SK-N-SH treated with all-trans-retinoic acid at 6 μM for 48 hours (cell line): Measurements from ENCODE around the gene HGS.

ENCODE experiments used
- ATAC-seq: fragments of 200-7000 bp; cut with Tn5 transposase; 3 replicates; pipeline ENCODE4 v1.9.1; 2020; ENCODE audit warnings: mild to moderate bottlenecking, moderate library complexity
- ARNTL ChIP-seq: fragments of 450-650 bp; formaldehyde crosslinking; IDR thresholded peaks from 2 replicates; pipeline ENCODE4 v1.5.0; 2020; ENCODE audit warnings: low read depth, mild to moderate bottlenecking, moderate library complexity, borderline replicate concordance
- BACH2 ChIP-seq: fragments of 250-450 bp; sonication (Bioruptor Pico); IDR thresholded peaks from 2 replicates; pipeline ENCODE4 v1.9.0; 2021; ENCODE audit warnings: mild to moderate bottlenecking, borderline replicate concordance
- CREB5 ChIP-seq: fragments of 250-450 bp; sonication (Bioruptor Pico); IDR thresholded peaks from 2 replicates; pipeline ENCODE4 v1.5.1; 2020; ENCODE audit warnings: low read depth, mild to moderate bottlenecking, moderate library complexity
- CSRNP3 ChIP-seq: fragments of 250-450 bp; sonication (Bioruptor Pico); IDR thresholded peaks from 2 replicates; pipeline ENCODE4 v1.5.1; 2021; ENCODE audit warnings: mild to moderate bottlenecking, moderate library complexity
- ESRRG ChIP-seq: fragments of 250-450 bp; sonication (Bioruptor Pico); IDR thresholded peaks from 2 replicates; pipeline ENCODE4 v1.6.1; 2021; ENCODE audit warnings: mild to moderate bottlenecking
- GLIS3 ChIP-seq: fragments of 250-450 bp; sonication (Bioruptor Pico); IDR thresholded peaks from 2 replicates; pipeline ENCODE4 v1.5.0; 2020; ENCODE audit warnings: mild to moderate bottlenecking, moderate library complexity
- OSR1 ChIP-seq: fragments of 250-450 bp; sonication (Bioruptor Pico); IDR thresholded peaks from 2 replicates; pipeline ENCODE4 v1.8.0; 2022; ENCODE audit warnings: moderate library complexity, mild to moderate bottlenecking, inconsistent platforms
- PATZ1 ChIP-seq: fragments of 250-450 bp; sonication (Bioruptor Pico); IDR thresholded peaks from 2 replicates; pipeline ENCODE4 v1.8.0; 2020; ENCODE audit warnings: mild to moderate bottlenecking, moderate library complexity, borderline replicate concordance
- POU6F1 ChIP-seq: fragments of 250-450 bp; sonication (Bioruptor Pico); IDR thresholded peaks from 2 replicates; pipeline ENCODE4 v1.8.0; 2021; ENCODE audit warnings: low read depth, mild to moderate bottlenecking, moderate library complexity, borderline replicate concordance
- PPARA ChIP-seq: fragments of 250-450 bp; sonication (Bioruptor Pico); IDR thresholded peaks from 2 replicates; pipeline ENCODE4 v1.5.0; 2020; ENCODE audit warnings: mild to moderate bottlenecking, borderline replicate concordance
- RARB ChIP-seq: fragments of 250-450 bp; sonication (Bioruptor Pico); IDR thresholded peaks from 2 replicates; pipeline ENCODE4 v1.8.0; 2021; ENCODE audit warnings: mild to moderate bottlenecking, moderate library complexity
- SNAI2 ChIP-seq: fragments of 250-450 bp; sonication (Bioruptor Pico); IDR thresholded peaks from 2 replicates; pipeline ENCODE4 v1.5.0; 2020; ENCODE audit warnings: mild to moderate bottlenecking, moderate library complexity
- TCF4 ChIP-seq: fragments of 250-450 bp; sonication (Bioruptor Pico); IDR thresholded peaks from 2 replicates; pipeline ENCODE4 v1.8.0; 2021; ENCODE audit warnings: mild to moderate bottlenecking, moderate library complexity, borderline replicate concordance
- TSHZ2 ChIP-seq: fragments of 250-450 bp; sonication (Bioruptor Pico); IDR thresholded peaks from 2 replicates; pipeline ENCODE4 v1.5.0; 2020; ENCODE audit warnings: mild to moderate bottlenecking, moderate library complexity
- ZFP3 ChIP-seq: fragments of 250-450 bp; sonication (Bioruptor Pico); IDR thresholded peaks from 2 replicates; pipeline ENCODE4 v1.5.0; 2020; ENCODE audit warnings: mild to moderate bottlenecking, moderate library complexity
- ZFP30 ChIP-seq: fragments of 450-650 bp; formaldehyde crosslinking; IDR thresholded peaks from 2 replicates; pipeline ENCODE4 v1.5.0; 2022; ENCODE audit warnings: mild to moderate bottlenecking, moderate library complexity

HGS gene

GRCh38 chr17:81662002-81662401 is 21.8 kb upstream of the HGS start:
- TF ChIP-seq POU6F1 (CRISPR knock-in tag) (no peak), SNAI2 (CRISPR knock-in tag) (no peak), PATZ1 (CRISPR knock-in tag) (no peak), BACH2 (CRISPR knock-in tag) (no peak), ZFP30 (CRISPR knock-in tag) (no peak), PPARA (CRISPR knock-in tag) (no peak)
- no peak for ATAC-seq

- no peak for ATAC-seq
- TF ChIP-seq ESRRG (CRISPR knock-in tag) (no peak), CREB5 (CRISPR knock-in tag) (no peak)
Observed at GRCh38 chr17:81664051-81664470, 19.8 kb upstream of the HGS start.

GRCh38 chr17:81665205-81666091 is 18.4 kb upstream of the HGS start:
- TF ChIP-seq BACH2 (CRISPR knock-in tag): no peak
- TF ChIP-seq ESRRG (CRISPR knock-in tag): no peak
- TF ChIP-seq TCF4: no peak
- no peak for TF ChIP-seq CREB5 (CRISPR knock-in tag)
- no peak for TF ChIP-seq RARB (CRISPR knock-in tag)
- TF ChIP-seq ZFP3 (CRISPR knock-in tag): 0 out of 2 replicates have a peak, but pooled peaks have one; percentile 18
- TF ChIP-seq SNAI2 (CRISPR knock-in tag): 0 out of 2 replicates have a peak, but pooled peaks have one; percentile 24
- TF ChIP-seq GLIS3 (CRISPR knock-in tag): no peak
- TF ChIP-seq ARNTL (CRISPR knock-in tag): no peak
- TF ChIP-seq TSHZ2 (CRISPR knock-in tag): no peak
- TF ChIP-seq CSRNP3 (CRISPR knock-in tag): no peak
- no peak for TF ChIP-seq OSR1 (CRISPR knock-in tag)
- peak; percentile 16; the same call in 2 of the 3 replicates for ATAC-seq
